HG02763 (cell line): ENCODE measurements around the gene RASA4.
A peak's percentile ranks its signal among the peaks of the same experiment; 100 is the strongest.
"Not testable (repeated sequence)": the region's sequence is repeated elsewhere in the genome, so short reads cannot be mapped to it uniquely, and the experiment has no call there.

Source experiments
- ATAC-seq: cut with Tn5 transposase; IDR thresholded peaks from one replicate; pipeline ENCODE4 v1.9.1; 2021; ENCODE audit warnings: mild to moderate bottlenecking, moderate library complexity; ENCODE audit not compliant: unreplicated experiment

Gene RASA4

DNA sequence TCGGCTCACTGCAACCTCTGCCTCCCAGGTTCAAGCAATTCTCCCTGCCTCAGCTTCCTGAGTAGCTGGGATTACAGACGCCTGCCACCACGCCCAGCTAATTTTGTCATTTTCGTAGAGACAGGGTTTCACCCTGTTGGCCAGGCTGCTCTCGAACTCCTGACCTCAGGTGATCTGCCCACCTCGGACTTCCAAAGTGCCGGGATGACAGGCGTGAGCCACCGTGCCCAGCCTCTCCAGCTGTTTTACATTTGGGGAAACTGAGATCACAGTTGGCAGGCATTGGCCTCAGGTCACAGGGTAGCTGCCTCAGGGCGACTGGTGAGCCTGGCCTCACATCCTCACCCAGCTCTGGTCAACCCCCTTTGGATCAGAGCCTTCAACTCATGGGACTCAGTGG, 6.8 kb downstream of the RASA4 start:
- not testable (repeated sequence) for ATAC-seq

DNA sequence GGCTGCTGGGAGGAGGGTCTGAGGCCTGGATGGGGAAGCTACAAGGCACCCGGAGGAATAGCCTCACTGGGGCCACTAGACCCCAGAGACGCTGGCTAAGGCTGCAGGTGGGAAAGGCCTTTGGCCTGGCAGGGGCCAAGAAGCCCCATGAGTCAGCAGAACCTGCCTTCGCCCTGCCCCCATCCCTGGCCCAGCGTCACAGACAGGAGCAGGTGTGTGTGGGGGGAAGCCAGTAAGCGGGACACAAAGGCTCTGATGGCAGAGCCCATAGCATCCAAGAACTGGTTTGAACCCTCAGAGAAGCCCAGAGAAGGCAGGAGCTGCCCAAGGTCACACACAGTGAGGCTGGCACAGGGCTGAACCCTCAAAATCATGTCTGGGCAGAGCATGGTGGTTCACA, 9.7 kb downstream of the RASA4 start:
- ATAC-seq: not testable (repeated sequence)

DNA sequence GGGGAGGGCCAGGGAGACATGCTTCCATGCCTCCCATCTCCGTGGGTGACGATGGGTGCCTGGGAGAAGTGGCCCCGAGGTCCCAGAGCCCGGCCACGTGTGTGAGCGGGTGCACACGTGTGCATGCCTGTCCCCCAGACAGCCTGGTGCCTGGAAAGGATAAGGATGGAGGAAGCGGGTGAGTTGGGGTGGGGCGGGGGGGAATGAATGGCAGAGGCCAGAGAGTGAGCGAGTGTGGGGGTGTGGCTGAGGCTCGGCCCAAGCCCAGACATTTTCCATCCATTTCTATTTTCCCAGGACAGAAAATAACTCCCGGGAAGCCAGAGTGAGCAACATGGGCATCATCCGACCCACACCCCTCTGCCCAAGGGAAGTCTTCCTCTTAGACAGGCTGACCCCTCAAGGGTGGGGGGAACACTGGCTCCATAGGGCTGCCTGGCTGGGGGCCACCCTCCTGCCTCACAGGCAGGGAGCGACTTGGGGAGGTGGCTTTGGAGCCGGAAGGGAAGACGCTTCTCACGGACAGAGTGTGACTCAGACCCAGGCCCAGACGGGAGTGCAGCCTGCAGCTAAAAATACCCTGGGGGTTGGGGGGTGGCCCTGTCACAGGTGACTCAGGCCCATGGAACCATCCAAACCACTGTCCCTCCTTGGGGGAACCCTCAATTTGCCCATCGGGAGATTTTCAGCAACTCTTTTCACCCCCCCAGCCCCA, 12.0 kb downstream of the RASA4 start:
- not testable (repeated sequence) for ATAC-seq

DNA sequence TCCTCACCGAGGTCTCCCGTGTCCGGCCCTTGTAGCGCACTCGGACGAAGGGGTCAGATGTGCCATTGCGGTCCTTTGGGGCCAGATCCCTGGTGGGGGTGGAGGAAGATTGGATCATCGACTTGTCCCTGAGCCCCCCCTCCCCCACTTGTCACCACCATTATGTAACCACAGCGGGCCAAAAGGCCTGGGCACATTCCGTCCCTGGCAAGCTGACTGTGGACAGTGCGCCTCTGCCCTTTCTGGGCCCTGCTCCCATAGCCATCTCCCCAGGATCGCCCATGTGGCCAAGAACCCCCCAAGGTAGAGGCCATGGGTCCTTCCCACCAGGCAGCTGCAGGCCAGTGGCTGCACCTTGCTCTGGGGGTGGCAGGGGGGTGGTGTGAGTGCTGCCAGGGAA, 14.2 kb downstream of the RASA4 start:
- not testable (repeated sequence) for ATAC-seq

DNA sequence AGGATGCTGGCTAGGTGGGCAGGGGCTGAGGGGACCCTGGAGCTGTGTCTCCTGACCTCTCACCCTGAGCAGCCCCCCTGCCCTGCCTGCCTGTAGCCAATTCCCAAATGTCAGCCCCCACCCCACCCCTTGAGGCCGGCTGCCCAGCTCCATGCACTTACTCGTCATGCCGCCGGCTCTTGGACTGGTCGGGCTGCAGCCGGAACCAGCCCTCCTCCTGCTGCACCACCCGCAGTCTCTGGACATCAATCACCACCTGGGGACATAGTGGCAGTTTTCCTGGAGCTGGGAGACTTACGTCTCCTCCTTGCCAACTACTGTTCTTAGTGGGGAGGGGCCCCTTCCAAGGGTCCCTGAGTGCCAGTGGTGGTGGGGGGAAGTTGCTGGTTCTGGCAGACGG, 16.9 kb downstream of the RASA4 start:
- not testable (repeated sequence) for ATAC-seq

DNA sequence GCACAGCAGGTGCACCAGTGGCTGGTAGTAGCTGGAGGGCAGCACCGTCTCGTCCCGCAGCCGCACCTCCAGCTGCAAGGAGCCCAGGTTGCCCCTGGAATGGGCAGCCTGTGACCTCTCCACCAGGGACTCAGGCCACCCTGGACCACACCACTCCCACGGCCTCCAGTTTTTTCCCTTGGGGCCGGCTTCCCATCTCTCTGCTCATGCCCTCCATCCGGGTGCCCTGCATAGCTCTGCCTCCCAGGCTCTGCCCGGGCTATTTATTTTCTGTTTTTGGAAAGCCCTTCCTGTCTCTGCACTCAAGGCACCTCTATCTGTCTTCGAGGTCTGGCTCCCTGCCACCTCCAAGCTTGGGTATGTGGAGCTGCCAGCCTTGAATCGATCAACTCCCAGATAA, 20.5 kb downstream of the RASA4 start:
- not testable (repeated sequence) for ATAC-seq

DNA sequence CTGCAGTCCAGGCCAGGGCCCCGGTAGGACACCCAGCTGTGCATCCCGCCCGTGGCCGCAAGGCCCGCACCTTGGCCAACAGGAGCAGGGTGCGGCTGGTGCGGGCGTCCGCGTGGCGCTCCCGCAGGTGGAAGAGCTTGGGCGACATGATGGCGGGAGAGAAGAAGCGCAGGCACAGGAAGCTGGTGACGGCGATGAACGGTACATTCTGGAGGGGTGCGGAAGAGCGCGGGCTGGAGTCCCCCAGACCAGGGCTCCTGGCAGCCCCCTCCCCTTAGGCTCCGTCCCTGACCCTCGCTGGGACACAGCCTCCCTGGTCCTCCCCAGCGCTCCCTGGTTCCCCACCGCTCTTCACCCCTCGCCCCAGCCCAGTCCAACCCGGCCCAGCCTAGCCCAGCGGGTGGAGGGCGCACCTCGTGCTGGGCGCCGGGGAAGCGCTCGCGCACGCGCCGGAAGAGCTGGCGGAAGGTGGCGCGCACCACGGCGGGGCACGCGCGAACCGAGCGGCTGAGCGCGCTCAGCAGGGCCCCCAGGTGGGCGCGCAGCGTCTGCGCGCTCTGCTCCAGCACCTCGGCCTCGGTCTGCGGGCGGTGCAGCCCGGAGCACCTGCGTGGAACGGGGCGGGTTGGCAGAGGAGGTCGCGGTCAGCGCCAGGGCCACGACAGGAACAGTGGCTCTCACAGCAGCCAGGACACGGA, 22.8 kb downstream of the RASA4 start:
- peak; percentile 57 for ATAC-seq

DNA sequence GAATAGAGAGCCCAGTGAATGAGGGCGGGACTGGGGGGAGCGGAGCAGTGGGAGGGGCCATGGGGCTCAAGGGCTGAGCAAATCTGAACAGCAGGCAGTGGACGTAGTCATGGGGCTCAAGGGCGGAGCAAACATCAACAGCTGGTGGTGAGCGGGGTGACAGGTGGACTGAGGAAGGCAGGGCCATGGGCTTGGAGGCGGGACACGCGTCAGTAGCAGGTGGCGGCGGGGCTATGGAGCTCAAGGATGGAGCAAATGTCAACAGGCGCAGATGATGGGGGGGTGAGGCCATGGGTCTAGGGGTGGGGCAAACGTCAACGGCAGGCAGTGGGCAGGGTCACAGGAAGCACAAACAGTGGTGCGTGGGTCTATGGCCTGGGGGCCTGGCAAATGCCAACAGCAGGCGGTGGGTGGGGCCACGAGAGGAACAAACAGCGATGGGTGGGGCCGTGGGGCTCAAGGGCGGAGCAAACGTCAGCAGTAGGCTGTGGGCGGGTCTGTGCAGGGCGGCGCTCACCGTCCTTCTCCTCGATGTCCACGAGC, 24.0 kb downstream of the RASA4 start:
- peak; percentile 39 for ATAC-seq

DNA sequence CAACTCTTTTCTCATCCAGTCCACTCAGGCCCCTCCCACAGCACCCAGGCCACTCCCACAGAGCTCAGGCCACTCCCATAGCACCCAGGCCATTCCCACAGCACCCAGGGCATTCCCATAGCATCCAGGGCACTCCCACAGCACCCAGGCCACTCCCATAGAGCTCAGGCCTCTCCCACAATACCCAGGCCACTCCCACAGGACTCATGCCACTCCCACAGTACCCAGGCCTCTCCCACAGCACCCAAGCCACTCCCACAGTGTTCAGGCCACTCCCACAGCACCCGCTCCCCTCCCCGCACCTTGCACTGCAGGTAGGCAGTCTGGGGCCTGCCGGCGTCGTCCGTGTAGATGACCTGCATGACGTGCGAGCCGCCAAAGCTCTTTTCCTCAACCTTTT, 26.7 kb downstream of the RASA4 start:
- ATAC-seq: peak; percentile 43

DNA sequence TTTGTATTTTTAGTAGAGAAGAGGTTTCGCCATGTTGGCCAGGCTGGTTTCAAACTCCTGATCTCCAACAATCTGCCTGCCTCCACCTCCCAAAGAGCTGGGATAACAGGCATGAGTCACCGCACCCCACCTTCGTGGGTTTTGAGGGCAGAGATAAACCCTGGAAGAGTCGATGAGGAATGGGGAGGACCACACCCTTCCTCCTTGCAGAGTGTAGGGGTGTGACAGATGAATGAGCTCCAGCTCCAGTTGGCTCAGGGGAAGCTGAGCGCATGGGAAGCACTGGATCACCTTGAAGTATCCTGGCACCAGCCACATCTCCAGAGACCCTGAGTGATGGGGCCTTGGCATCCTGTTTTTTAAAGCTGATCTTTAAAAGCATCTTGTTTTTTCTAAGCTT, 33.1 kb downstream of the RASA4 start:
- ATAC-seq: not testable (repeated sequence)

DNA sequence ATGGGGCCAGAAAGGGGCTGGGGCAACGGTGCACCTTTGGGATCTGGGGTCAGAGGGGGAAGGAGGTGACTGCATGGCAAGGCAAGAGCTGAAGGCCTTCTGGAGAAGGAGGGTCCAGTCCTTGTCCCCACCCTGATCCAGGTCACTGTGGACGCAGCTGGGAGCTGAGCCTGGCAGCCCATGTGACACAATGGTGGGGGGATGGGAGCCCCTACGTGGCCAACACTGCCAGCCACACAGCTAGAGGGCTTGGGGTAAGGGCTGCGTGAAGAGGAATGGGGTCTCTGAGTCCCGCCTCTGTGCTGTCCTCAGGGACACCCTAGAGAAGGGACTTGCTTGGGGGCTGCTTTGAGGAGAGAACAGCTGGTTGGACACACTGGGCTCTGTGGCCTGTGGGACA, 34.8 kb downstream of the RASA4 start:
- not testable (repeated sequence) for ATAC-seq

DNA sequence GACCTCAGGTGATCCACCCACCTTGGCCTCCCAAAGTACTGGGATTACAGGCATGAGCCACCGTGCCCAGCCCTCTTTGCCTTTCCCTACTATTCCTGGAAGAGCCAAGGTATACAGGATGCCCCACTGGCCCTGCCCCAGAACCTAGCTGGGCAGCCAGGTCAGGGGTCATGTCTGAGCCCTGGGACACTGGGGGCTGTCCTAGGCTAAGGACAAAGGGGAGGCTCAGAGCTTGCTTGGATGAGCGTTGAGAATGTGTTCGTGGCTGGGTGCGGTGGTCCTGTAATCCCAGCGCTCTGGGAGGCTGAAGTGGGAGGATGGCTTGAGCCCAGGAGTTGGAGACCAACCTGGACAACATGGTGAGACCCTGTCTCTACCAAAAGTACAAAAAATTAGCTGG, 38.1 kb downstream of the RASA4 start:
- not testable (repeated sequence) for ATAC-seq

DNA sequence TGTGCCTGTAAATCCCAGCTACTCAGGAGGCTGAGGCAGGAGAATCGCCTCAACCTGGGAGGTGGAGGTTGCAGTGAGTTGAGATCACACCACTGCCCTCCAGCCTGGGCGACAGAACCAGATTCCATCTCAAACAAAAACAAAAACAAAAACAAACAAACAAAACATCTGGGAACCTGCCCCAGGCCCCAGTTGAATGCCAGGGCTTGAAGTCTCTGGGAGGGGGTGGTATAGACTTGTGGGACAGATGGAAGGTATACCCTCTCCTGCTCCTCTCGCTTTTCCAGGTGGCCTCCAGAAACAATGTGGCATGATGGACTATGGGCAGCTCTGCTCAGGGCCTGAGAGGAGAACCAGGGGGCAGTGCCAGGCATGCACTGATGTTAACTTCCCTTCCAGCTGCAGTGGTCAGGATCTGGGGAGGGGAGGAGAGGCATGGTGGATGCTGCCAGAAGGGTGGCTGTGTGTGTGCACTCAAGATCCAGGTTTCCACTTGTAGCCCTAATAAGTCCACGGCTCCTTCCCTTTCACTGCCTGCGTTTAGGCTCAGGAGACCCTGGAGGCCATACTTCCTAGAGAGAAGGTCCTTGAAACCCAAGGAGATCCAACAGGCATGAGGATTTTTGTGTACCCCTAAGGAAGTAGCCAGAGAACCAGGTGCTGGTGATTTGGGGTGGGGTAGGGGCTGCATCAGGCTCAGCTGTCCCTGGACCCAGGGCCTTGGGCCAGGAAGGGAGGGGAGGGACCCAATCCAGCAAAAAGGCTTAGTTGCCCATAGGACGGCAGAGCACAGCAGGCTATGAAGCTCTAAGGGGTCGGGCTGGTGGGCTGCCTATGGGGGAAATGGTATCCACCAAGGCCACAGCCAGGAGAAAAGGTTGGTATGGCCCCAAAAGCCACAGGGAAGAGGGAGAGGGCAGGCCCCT, 39.0 kb downstream of the RASA4 start:
- not testable (repeated sequence) for ATAC-seq

DNA sequence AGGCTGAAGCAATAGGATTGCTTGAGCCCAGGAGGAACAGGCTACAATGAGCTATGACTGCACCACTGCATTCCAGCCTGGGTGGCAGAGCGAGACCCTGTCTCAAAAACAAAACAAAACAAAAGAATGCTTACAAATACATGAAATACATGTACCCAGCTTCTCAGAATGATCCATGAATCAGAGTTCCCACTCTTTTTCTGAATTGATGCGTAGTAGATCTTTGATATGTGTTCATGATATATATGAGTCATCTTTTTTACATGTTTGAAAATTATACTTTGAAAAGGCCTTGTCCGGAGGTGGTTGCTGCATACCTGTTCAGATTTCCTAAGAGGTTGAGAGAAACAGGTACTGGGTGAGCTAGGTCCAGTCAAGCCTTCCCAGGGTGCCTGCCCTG, 40.2 kb downstream of the RASA4 start:
- ATAC-seq: not testable (repeated sequence)

DNA sequence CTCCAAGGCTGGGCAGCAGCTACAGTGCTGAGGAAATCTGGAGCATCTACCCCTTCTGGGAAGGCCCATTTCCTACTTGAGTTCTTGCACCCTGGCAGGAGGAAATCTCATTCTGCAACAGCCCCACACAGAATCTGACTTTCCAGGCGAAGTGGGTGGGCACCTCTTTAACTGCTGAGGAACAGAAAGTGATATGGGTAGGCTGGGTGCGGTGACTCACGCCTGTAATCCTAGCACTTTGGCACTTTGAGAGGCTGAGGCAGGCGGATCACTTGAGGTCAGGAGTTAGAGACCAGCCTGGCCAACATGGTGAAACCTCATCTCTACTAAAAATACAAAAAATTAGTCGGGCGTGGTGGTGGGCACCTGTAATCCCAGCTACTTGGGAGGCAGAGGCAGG, 41.9 kb downstream of the RASA4 start:
- ATAC-seq: not testable (repeated sequence)

DNA sequence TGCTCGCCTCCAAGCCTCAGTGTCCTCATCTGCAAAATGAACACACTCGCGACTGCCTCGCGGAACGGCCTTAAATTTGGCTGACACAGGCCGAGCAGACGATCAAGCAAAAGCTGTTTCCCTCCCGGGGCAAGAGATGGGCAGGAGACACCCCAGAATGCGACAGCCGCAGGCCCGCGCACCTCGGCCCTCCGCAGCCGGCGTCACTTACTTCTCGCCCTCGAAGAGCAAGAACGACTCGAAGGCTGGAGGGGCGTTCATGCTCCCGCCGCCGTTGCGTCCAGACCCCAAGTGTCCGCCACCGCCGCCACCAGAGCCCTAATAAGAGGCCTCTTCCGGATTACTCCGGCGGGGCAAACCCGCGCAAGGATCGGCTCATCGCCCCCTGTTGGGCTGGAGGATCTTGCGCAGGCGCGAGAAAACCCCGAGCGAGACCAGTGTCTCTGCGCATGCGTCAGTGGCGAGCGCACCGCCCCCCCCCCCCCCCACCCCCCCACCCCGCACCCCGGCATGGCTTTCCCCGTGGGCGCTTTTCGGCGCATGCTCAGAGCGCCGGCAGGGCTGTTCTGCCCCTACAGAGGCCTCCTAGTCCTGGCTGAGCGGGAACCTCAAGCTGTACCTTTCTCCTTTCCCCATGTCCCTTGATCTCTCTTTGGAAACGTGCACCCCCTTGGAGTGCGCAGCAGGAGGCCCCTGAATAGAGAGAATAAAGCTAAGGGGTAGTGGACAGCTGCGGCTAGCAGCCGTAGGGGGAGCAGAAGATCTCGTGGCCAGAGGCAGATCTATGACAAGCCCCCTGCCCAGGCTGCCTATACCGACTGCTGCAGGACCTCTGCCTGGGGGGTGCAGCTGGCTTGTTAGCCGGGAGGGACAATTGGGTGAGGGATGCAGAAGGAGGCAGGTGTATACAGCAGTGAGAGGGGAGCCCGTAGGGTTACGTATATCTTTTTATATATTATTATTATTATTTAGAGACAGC, 44.0 kb downstream of the RASA4 start, which contains the start of gene POLR2J3:
Gene POLR2J3, minus strand, starts transcription at position 323 of the 979 bp plus-strand sequence. Its CDS starts 62 bp downstream, at position 261.
- peak; percentile 96 for ATAC-seq

DNA sequence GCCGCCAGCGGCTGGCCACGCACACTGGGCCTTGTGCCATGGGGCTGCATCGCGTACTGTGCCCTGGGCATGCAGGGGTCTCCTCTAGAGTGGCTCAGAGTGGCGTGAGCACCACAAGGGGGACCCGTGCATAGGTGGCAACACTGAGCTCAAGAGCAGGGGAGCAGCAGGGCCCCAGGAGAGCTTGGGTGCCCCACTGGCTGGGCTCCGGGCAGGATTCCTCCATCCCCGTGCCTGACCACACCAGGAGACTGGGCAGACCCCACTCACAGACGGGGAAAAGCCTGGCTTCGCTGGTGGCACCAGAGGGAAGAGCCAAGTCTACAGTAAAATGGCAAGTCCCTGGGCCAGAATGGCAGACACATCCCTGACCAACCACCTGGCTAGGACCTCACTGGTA, 47.9 kb downstream of the RASA4 start:
- not testable (repeated sequence) for ATAC-seq

DNA sequence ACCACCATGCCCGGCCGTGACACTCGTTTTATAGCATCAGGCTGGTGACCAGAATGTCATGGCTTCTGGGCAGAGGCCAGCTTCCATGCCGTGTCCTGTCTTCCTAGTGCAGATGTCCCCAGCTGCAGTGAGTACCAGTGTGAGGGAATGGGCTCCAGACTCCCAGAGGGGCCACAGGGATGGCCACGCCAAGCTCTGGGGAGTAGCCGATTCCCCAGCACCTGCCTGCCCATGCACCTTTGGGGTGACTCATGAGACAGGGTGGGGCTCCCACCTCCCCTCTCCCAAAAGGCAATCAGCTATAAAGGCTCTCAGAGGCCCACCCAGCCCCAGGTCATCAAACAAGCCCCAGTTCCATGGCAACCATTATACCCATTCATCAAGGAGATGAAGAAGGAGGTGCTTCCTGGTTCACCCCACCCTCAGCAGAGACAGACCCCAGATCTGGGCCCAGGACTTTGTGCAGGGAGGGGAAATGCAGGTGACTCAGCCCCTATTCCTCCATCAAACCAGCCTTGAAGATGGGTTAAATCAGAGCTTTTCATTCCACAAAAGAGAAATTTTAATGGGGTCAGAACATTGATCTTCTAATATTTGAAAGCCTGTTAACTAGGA, 65.6 kb downstream of the RASA4 start, which contains the start of gene SPDYE2:
Gene SPDYE2, plus strand, starts transcription at position 419 of the 615 bp plus-strand sequence. CDS start 2,030 bp downstream, outside the sequence.
- ATAC-seq: not testable (repeated sequence)

DNA sequence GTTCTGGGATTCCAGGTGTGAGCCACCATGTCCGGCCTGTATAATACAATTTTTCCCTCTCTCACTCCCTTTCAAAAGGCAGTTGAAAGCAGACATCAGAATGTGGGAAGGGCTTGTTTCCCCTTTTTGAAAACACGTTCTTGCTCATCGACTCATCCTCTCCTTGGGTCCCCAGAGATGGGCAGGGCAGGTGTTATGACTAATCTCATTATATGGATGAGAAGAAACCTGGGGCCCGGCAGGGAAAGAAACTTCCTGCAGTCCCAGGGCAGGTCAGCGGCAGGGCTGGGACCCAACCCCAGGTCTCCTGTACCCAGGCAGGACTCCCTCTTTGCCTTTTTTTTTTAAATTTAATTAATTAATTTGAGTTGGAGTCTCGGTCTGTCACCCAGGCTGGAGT, 70.2 kb downstream of the RASA4 start:
- ATAC-seq: peak; percentile 65
